Mesothelial cell of epicardium (in vitro differentiated cells): ENCODE data around the gene PTPRF. TPM values are rescaled to one million over a fixed set of nuclear protein-coding genes. Genes with fewer than 3 reads are reported as not detected.
"Not testable (repeated sequence)": the region's sequence is repeated elsewhere in the genome, so short reads cannot be mapped to it uniquely, and the experiment has no call there.

Experiments
- DNase-seq, 2 experiments: peaks; one replicate each; pipeline ENCODE4 v3.0.0; 2021; ENCODE audit warnings: low spot score in 2 of 2; ENCODE audit not compliant: unreplicated experiment in 2 of 2
- H3K27ac Mint-ChIP-seq: 2 replicates; pipeline ENCODE4 v1.8.0; 2021; ENCODE audit warnings: mixed read lengths
- H3K27me3 Mint-ChIP-seq: 2 replicates; pipeline ENCODE4 v1.8.0; 2021; ENCODE audit warnings: low read depth, mixed read lengths
- H3K36me3 Mint-ChIP-seq: 2 replicates; pipeline ENCODE4 v1.8.0; 2021; ENCODE audit warnings: mixed read lengths
- H3K4me1 Mint-ChIP-seq: 2 replicates; pipeline ENCODE4 v1.8.0; 2021; ENCODE audit warnings: mixed read lengths
- H3K4me3 Mint-ChIP-seq: 2 replicates; pipeline ENCODE4 v1.8.0; 2021; ENCODE audit warnings: mild to moderate bottlenecking, moderate library complexity, mixed read lengths
- H3K9me3 Mint-ChIP-seq: 2 replicates; pipeline ENCODE4 v1.8.0; 2021; ENCODE audit warnings: mixed read lengths
- total RNA-seq: library from RNA; stranded (reverse); gene quantifications from 3 replicates; pipeline ENCODE4 v1.2.1, GENCODE V29; 2021
- TF ChIP-seq, protein P1 (sequence below): fragments of 200-600 bp; sonication (generic); IDR thresholded peaks from one replicate; pipeline ENCODE4 v1.5.0; 2021; ENCODE audit warnings: antibody characterized with exemption; ENCODE audit not compliant: unreplicated experiment

The PTPRF gene
- total RNA-seq, 1 donor from 2014 or later = 464 TPM

GRCh38 chr1:43625063-43625780 lies 94.5 kb downstream of the PTPRF start:
- Mint-ChIP-seq H3K9me3 (no peaks in the 10 kb centered on the region), H3K4me1 (no peaks in the 10 kb centered on the region), H3K27ac (no peak overlapping the region), H3K4me3 (no peak overlapping the region), H3K36me3 (peaks cover 36% of the 10 kb centered on the region), H3K27me3 (no peaks in the 10 kb centered on the region)
- TF ChIP-seq, protein P1, sequence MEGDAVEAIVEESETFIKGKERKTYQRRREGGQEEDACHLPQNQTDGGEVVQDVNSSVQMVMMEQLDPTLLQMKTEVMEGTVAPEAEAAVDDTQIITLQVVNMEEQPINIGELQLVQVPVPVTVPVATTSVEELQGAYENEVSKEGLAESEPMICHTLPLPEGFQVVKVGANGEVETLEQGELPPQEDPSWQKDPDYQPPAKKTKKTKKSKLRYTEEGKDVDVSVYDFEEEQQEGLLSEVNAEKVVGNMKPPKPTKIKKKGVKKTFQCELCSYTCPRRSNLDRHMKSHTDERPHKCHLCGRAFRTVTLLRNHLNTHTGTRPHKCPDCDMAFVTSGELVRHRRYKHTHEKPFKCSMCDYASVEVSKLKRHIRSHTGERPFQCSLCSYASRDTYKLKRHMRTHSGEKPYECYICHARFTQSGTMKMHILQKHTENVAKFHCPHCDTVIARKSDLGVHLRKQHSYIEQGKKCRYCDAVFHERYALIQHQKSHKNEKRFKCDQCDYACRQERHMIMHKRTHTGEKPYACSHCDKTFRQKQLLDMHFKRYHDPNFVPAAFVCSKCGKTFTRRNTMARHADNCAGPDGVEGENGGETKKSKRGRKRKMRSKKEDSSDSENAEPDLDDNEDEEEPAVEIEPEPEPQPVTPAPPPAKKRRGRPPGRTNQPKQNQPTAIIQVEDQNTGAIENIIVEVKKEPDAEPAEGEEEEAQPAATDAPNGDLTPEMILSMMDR = no peak
- no peak for DNase-seq

- Mint-ChIP-seq H3K27ac (peak overlapping the region; percentile 21), H3K36me3 (peaks cover 2% of the 10 kb centered on the region)
These were observed 101.5 kb downstream of the PTPRF start for GRCh38 chr1:43632135-43632670.

GRCh38 chr1:43634721-43635120 lies 104.0 kb downstream of the PTPRF start:
- Mint-ChIP-seq H3K4me3 (no peak overlapping the region), H3K4me1 (peaks cover 4% of the 10 kb centered on the region), H3K27me3 (no peaks in the 10 kb centered on the region), H3K27ac (peak overlapping the region; percentile 4), H3K9me3 (no peaks in the 10 kb centered on the region), H3K36me3 (peaks cover 2% of the 10 kb centered on the region)
- TF ChIP-seq, protein P1 = no peak
- no peak for DNase-seq

More at GRCh38 chr1:43632135-43632670, 101.5 kb downstream of the PTPRF start:
- no peak overlapping the region for H3K4me3 Mint-ChIP-seq
- no peaks in the 10 kb centered on the region for H3K9me3 Mint-ChIP-seq
- TF ChIP-seq, protein P1 = no peak
- no peaks in the 10 kb centered on the region for H3K27me3 Mint-ChIP-seq
- DNase-seq = no peak
- peaks cover 4% of the 10 kb centered on the region for H3K4me1 Mint-ChIP-seq

- Mint-ChIP-seq H3K27me3 (no peaks in the 10 kb centered on the region), H3K36me3 (no peaks in the 10 kb centered on the region), H3K4me1 (peaks cover 4% of the 10 kb centered on the region), H3K27ac (no peak overlapping the region), H3K4me3 (no peak overlapping the region), H3K9me3 (no peaks in the 10 kb centered on the region)
- TF ChIP-seq, protein P1 = no peak
- no peak for DNase-seq
These were observed 105.4 kb downstream of the PTPRF start for GRCh38 chr1:43636006-43636641.

GRCh38 chr1:43637267-43637666 lies 106.6 kb downstream of the PTPRF start:
- H3K4me3 Mint-ChIP-seq = no peak overlapping the region
- TF ChIP-seq, protein P1 = no peak
- no peak for DNase-seq
- no peaks in the 10 kb centered on the region for H3K36me3 Mint-ChIP-seq
- H3K27ac Mint-ChIP-seq = no peak overlapping the region
- H3K27me3 Mint-ChIP-seq = no peaks in the 10 kb centered on the region
- H3K4me1 Mint-ChIP-seq = peaks cover 4% of the 10 kb centered on the region
- H3K9me3 Mint-ChIP-seq = no peaks in the 10 kb centered on the region

- H3K36me3 Mint-ChIP-seq, DNase-seq, H3K27ac Mint-ChIP-seq, H3K4me3 Mint-ChIP-seq, H3K9me3 Mint-ChIP-seq, H3K27me3 Mint-ChIP-seq, H3K4me1 Mint-ChIP-seq: not testable (repeated sequence)
These were observed 107.7 kb downstream of the PTPRF start for GRCh38 chr1:43638381-43638780.
